Neural progenitor cell (in vitro differentiated cells): Measurements from ENCODE around the gene ASIC1.

Experiments
- EZH2 ChIP-seq: fragments of 200-600 bp; sonication (generic); IDR thresholded peaks from 2 replicates; pipeline ENCODE4 v1.6.1; 2017; ENCODE audit warnings: antibody characterized with exemption, mild to moderate bottlenecking, moderate library complexity
- TF ChIP-seq, protein P1 (sequence below): fragments of 200-600 bp; sonication (generic); IDR thresholded peaks from 2 replicates; pipeline ENCODE4 v1.5.1; 2017; ENCODE audit warnings: antibody characterized with exemption, mild to moderate bottlenecking

DNA sequence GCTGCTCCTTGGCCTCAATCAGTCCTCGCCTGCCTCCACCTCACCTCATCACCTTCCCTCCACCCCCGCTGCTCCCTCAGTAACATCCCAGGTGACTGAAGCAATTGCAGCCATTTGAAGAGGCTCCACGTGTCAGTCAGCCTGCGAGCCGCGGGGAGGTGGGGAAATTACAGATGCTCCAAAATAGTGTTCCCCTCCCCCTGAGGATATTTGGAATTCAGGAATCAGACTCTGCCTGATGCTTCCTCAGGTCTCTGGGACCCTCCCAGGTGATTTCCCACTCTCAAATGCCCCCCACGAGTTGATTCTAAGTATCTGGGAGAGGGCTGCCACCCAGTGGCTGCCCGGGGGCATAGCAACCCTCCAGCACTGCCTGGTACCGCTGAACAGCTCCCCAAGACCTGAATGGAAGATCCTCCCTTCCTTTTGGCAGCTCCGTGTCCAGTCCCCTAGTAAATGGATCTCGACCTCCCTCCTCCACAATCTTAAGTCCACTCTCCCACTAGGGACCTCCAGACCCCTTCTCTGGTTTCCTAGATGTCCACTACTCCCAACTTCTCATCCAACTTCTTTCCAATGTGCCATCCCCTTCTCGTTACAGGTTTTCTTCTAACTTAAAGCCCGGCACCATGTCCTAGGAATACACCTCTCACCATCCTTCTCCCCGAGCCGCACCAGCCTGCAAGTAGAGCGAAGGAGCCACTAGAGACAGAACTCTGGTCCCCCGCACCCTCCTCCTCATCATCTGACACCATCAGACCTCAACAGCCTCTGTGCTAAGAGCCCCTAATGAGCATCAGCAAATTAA is 1.4 kb upstream of the ASIC1 start:
- TF ChIP-seq, protein P1, sequence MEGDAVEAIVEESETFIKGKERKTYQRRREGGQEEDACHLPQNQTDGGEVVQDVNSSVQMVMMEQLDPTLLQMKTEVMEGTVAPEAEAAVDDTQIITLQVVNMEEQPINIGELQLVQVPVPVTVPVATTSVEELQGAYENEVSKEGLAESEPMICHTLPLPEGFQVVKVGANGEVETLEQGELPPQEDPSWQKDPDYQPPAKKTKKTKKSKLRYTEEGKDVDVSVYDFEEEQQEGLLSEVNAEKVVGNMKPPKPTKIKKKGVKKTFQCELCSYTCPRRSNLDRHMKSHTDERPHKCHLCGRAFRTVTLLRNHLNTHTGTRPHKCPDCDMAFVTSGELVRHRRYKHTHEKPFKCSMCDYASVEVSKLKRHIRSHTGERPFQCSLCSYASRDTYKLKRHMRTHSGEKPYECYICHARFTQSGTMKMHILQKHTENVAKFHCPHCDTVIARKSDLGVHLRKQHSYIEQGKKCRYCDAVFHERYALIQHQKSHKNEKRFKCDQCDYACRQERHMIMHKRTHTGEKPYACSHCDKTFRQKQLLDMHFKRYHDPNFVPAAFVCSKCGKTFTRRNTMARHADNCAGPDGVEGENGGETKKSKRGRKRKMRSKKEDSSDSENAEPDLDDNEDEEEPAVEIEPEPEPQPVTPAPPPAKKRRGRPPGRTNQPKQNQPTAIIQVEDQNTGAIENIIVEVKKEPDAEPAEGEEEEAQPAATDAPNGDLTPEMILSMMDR, result peak; percentile 97
- TF ChIP-seq EZH2, result no peak
